NCI-H1048 (cell line): Measurements from ENCODE around the gene ELK3.

ENCODE experiments used
- DNase-seq: peaks from one replicate; lab custom pipeline; 2025; lab: John Stamatoyannopoulos, UW

Gene ELK3

GRCh38 chr12:96189781-96190180 is 4.4 kb upstream of the ELK3 start:
- DNase-seq, result no peak

GRCh38 chr12:96190413-96191108 is 3.6 kb upstream of the ELK3 start:
- no peak for DNase-seq

DNA sequence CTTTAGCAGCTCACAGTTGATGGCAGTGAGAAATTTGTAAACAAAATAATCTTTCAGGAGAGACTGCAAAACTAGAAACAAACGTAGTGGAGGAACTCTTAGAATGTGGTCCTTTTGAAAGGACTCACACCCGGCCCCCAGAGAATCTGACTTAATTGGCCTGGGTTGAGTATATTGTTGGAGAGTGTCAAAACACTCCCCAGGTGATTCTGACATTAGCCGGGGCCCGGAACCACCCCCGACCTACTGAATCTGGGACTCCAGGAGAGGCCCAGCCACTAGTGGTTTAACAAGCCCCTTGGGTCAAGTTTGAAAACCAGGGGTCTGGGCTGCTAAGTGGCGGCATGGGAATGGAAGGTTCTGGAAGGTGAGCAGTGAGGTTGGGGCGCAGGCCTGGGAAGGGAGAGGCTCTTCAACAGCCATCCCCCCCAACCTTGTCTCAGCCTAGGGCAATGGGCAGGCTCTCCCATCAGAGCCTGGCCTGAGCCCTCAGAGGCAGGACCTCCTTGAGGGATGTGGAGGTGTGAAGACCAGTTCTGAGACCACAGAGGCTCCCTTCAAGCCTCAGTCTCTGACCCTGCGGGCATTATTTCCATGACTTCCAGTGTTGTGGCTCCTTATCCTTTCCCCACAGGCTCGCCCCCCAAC is 1.1 kb upstream of the ELK3 start:
- DNase-seq, result no peak

DNA sequence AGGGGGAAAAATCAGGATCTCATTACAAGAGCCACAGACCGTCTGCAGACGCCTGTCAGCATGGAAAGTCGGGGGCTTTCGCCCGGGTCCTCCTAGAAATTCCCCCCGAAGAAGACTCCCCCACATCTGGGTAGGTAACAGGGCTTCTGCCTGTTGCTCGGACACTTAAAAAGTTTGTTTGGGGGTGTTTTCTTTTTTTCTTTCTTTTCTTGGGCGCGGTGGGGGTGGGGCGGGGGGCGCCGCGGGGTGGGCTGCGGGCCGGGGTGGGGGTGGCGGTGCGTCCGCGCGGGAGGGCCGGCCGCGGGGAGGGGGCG is 358 bp downstream of the ELK3 start:
- no peak for DNase-seq

DNA sequence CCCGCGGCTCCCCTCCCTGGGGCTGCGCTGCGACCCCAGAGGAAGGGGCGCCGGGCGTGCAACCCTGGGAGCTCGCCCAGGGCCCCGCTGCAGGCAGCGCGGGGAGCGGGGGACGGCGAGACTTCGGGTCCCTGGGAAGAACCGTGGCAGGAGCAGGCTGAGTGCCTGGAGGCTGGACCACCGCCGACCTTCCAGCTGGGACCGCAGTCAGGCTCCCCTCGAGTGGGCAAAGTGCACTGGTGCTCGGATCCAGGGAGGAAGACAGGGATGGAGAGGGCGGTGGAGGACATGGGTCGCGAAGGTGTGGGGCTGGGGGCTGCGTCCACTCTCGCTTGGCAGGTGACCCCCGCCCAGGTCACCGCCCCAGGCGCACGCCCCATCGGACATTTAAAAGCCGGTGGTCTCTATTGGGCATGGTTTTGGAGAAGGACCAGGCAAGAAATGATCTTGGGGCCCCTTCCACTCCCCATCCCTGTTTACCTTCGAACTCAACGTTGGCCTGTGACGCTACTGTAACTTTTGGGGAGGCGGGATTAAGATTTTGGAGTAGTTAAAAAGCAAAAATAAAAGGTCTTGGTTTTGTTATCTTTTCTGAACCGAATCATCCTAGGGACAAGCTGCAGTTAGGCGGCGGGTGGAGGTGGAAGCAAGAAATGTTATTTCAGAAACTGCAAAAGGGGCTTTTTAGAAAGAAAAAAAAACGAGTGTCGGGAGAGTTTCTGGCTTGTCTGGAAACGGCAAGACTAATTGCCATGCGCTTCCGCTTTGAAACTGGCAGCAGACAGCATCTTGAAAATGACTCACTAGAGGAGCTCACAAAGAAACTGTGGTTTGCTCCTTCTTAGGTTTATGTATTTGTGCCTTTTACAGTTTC is 1.0 kb downstream of the ELK3 start:
- no peak for DNase-seq

DNA sequence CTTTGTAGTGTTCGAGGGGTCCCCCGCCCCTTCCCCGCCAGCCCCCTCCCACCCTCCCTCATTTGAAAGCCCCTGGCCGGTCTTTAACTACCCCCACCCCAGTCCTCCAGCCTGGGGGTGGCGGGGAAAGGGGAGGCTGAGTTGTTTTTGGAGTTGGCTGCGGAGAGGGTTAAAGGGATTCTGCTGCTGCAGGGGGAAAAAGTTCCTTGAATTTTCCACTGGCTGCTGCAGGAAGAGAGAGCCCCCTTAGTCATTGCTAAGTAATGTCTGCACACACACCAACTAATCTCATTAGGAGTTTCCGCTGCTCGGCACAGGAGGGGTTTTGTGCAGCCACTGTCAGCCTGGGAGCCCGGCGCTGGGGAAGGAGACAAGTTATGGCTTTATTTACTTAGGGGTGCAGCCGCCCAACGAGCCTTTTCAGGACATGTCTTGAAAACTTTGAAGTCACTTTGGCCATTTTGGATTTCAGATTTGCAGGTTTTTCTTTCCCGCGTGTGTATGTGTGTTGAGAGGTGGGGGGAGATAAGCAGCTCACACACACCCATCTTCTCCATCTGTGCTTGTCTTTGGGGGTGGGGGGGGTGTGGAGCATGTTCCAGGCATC is 1.8 kb downstream of the ELK3 start:
- no peak for DNase-seq

GRCh38 chr12:96196781-96197180 is 2.6 kb downstream of the ELK3 start:
- DNase-seq, result no peak

- no peak for DNase-seq
Measured at GRCh38 chr12:96197503-96198272, 3.5 kb downstream of the ELK3 start.

- DNase-seq, result no peak
Measured at GRCh38 chr12:96198965-96199364, 4.8 kb downstream of the ELK3 start.

DNA sequence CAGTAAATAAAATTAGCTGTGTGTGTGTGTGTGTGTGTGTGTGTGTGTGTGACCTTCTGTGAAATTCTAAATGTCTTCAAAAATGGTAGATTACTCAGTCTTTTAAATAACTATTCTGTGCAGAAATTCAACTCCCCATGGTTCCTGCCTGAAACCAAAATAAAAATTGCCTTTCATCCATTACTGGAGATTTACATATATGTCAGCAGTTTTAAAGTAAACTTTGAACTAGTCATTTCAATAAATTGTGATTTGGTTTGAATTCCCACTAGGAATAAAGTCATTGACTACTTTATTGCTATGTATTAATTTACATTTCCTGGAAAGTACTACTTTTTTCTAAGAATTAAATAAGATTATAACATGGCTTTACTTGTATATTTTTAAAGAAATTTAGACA is 5.3 kb downstream of the ELK3 start:
- DNase-seq, result no peak

DNA sequence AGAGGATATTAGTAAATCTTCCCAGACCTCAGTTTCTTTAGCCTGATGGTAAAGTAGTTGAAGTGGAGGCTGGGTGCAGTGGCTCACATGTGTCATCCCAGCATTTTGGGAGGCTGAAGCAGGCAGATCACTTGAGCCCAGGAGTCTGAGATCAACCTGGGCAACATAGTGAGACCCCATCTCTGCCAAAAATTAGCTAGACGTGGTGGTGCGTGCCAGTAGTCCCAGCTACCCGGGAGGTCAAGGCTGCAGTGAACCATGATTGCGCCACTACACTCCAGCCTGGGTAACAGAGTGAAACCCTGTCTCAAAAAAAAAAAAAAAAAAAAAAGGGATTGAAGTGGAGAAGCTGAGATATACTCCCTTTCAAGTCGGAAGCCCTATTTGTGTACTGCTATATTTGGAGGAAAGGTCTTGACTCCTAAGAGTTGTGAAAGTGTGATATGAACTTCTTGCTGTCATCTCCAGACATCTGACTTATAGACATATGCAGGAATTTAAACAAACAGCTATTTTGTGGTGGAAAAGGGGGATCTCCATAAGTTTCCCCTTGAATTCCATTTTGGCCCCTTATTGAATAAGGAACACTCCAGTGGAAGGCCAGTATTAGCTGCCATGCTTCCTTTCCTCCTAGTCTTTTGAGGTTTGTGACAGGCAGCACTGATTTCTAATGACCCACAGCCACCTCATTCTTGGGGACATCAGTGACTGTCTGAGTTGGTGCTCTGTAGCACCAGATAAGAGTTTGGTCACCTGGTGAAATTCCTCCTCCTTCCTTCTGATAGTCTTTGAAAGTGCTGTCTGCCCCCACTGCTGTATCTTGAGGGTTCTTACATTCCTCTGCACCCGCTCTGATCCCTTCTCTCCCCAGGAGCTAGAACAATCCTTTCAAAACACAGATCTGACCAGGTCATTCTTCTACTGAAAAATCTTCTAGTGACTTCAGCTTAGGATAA is 7.4 kb downstream of the ELK3 start:
- no peak for DNase-seq

DNA sequence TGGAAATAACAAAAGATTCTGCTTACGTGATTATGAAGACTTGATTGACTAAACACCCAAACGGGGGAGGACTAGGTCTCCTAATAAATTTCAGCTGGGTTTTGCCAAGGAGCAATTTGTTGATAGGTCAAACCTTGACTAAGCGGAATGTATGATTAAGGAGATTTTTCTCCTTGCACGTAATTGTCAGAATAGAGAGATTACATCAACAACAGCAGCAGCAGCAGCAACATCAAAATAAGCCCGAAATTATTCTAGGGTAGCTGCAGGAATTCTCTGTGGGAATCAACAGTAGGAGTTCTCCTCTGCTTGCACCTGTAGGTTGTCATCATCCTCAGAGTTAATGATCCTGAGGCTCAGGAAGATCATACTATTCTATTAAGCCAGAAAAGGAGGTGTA is 10.2 kb downstream of the ELK3 start:
- no peak for DNase-seq

DNA sequence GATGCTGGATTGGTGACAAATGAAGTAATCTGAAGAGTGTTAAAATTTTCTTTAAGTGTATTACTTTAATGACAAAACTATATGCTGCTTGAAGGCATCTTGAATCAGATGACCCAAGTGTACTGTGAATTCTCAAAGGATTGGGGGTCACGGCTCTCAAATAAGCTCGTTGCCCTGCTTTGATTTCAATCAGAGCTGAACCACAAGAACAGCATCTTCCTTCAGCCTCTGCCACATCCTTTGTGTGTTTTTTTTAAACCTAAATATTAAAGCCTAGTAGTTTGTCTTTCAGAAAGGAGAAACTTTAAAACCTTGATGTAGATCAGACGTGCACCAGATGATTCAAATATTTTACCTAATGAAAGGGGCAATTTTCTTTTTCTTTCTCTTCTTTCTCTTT is 11.7 kb downstream of the ELK3 start:
- no peak for DNase-seq

- DNase-seq, result no peak
Measured at GRCh38 chr12:96206936-96207662, 12.9 kb downstream of the ELK3 start.

- DNase-seq, result no peak
Measured at GRCh38 chr12:96208346-96208745, 14.2 kb downstream of the ELK3 start.

DNA sequence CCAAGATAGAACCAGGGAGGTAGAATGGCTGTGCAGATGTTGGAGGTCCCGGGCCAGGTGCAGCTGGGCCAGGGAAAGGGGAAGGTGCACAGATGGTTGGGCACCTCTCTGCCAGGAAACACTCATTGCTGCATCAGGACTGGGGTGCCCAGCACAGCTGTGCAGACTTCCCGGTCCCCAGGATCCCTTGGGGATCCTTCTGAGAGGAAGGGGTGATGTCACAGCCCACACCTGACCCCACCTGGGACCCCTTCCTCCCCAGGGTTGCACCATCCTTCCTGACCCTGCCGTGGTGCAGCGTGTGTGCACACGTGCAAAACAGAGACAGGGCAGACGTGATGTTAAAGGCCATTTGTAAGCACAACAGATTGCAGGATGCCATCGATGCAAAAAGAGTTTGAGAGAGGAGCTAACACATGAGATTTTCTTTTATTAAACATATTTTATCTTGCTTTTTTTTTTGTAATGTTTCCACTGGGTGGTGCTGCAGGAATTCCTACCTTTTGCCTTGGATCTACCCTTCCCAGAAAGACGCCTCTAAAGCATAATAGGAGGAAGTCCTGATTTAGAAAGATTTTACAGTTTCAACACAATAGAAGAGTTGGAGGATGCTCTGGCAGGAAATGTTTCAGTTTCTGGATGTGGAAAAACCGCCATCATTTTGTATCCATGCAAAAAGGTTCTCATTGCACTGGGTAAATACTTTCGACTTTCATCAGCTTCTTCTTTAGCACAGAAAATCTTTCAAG is 14.8 kb downstream of the ELK3 start:
- DNase-seq, result no peak

DNA sequence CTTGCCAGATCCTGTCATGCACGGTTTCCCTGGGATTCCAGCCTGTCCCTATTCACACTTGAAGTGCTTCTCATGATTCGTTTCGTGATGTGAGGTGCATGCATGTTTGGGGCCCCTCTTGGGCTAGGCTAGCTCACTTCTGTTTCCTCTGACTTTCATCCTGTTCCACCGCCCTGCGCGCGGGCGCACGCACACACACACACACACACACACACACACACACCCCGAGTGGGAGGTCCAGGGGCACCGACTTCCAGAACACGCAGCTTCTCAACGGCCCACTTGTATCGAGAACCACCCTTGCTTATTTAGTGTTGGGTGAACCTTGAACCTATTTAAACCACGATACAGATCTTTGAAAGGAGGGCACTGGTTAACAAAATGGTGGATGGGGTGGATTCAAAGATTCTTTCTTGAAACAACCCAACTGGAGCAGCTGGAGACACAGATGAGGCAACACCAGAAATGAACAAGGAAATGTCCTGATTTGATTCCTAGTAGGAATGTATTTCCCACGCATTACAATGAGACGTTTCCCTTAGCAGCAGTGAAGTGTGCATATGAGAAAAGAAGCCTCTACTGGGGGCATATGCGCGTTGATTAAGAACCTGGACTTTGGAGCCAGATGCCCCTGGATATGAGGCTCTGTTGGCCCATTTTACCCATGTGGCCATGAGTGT is 16.3 kb downstream of the ELK3 start:
- DNase-seq, result no peak

DNA sequence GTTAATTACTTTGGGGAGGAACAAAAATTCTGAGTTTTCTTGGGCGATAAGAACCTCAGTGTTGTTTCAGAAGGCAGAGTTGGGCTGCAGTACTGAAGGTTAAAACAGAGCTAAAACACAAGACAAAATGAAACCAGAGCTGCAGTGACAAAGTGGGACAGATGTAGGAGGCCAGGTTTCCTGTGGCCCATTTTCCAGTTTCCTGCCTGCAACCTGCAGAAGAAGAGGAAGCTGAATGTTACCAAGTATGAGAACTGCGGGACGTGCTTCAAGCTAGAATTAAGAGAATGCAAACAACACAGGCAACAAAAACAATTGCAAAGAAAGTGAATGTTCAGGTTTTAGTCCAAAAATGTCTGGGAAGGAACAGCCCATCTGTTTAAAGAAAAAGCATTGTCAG is 17.8 kb downstream of the ELK3 start:
- DNase-seq, result no peak
